Measurements from ENCODE around the gene IVD.
"Not testable (repeated sequence)": the region's sequence is repeated elsewhere in the genome, so short reads cannot be mapped to it uniquely, and the experiment has no call there.

The IVD gene

DNA sequence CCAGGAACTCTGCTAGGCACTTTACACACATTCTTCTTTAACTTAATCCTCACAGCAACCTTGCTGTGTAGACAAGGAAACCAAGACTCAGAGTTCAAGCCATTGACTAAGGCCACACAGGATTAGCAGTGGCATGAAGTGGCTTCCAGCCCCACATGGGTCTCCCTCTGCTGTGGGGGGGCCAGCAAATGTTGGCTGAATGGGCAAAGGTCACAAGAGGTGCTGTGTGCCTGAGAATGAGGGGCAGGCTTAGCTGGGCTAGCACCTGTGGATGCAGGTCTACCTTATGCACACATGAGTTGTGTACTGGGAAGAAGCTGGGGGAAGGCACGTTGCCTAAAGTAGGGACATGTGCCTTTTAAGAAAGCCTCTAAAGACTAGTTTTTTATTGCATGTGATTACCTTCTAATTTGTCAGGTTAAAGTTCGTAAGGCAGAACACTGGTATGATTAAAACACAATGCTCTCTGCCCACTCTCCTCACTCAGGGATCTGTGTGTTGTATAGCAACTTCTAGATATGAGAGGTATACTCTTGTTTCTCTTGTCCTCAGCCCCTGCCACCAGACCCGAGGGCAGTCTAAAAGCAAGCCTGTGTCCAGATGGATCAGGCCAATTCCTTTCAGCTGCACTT lies 46.0 kb downstream of the IVD start:
- peak in 1 of 10 donors; percentile 30 for DNase-seq
- intact Hi-C loops (cut with DNase I): no loop called here

DNA sequence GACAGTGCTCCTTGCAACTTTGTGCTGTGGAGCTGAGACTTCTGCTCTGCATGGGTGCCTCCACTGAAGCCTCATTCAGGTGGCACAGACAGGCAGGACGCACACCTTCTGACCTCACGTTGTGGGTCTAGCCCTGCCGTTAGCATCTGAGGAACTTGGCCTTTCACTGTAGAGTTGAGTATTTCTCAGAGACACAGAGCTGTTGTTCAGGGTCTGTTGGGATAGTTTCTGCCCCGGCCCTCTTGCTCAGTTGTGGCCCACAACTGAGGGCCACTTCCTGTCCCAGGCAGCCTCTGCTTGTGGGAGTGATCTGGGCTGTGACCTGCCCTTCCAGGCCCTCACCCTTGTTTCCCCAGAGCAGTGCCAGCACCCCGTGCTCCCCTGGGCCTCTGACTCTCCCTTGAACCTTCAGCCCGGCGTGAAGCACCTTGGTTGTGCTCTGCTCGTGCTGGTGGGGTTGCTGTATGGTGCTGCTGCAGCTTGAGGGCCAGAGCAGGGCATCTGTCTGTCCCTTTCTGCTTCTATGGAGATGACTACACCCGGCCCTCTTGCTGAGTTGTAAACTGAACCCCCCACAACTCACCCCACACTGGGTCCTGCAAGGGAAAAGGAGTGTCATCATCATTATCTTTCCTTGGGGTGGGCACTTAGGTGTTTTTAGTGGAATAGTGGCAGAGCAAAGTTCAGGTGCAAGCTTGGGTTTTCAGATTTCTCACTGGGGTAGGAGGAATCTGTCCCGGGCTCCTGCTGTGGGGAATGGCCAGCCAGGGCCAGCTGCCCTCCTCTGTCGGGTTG lies 46.9 kb downstream of the IVD start:
- DNase-seq: peak in 1 of 10 donors; percentile 43
- intact Hi-C loops (cut with DNase I): no loop called here

DNA sequence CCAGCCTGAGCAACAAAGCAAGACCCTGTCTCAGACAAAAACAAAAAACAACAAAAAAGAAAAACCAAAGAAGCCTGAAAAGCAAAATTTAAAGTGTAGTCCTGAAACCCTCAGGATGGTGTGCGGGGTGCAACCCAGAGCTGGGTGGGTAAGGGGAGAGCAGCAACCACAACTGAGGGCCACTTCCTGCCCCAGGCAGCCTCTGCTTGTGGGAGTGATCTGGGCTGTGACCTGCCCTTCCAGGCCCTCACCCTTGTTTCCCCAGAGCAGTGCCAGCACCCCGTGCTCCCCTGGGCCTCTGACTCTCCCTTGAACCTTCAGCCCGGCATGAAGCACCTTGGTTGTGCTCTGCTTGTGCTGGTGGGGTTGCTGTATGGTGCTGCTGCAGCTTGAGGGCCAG lies 48.3 kb downstream of the IVD start:
- peak in 1 of 10 donors; percentile 16 for DNase-seq
- intact Hi-C loops (cut with DNase I): not testable (repeated sequence)

GRCh38 chr15:40454904-40455391 lies 49.4 kb downstream of the IVD start:
- intact Hi-C loops (cut with DNase I): no loop called here
- peak in 1 of 10 donors; percentile 66 for DNase-seq

DNA sequence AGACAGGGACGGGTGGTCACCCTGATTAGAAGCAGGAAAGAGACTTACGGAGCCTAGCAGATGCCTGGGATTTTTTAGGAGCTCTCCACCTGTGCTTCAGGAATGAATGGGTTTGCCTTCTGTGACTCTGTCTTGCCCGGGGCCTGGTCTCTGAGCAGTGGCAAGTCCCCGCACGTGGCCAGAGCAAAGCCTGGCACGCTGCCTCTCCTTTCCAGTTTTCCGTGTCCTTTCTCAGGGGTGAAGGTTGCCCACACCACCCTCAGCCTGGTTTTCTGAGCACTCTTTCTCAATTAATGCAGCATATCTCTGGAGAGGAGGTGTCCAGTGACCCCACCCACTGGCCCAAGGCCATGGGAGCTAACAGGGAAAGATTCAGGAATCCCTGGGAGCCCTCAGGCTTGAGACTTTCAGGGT lies 50.7 kb downstream of the IVD start:
- DNase-seq: peak in 3 of 10 donors; percentile 40 to 63 (median 45)

DNA sequence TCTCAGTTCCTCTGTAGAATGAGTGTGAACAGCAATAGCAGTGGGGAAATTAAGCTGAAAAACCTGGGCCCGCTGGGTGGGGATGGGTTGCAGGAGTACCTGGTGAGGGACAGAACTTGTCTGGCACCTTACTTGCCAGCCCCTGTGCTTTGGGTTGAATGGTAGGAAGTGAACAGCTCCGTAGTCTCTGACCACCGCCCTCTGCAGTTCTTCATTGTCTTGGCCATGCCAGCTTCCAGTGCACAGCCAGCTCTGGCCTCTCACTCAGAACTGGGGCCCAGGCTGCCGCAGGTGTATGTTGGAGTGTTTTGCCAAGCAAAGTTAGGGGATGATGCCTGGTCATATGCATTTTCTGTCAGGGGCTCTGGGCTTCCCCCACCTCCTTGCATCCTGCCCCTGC lies 51.1 kb downstream of the IVD start:
- intact Hi-C loops (cut with DNase I): no loop called here
- peak in 3 of 10 donors; percentile 30 to 71 (median 40) for DNase-seq

More for the DNA sequence above, 50.7 kb downstream of the IVD start:
- intact Hi-C loops (cut with DNase I): no loop called here

GRCh38 chr15:40458495-40459371 lies 53.1 kb downstream of the IVD start:
- DNase-seq: peak in 3 of 10 donors; percentile 67 to 86 (median 67)

GRCh38 chr15:40459391-40460015 lies 53.9 kb downstream of the IVD start:
- intact Hi-C loops (cut with DNase I): no loop called here
- peak in 3 of 10 donors; percentile 5 to 76 (median 42) for DNase-seq

More at GRCh38 chr15:40458495-40459371, 53.1 kb downstream of the IVD start:
- intact Hi-C loops (cut with DNase I): no loop called here

GRCh38 chr15:40460404-40460803 lies 54.8 kb downstream of the IVD start:
- DNase-seq: no peak
- intact Hi-C loops (cut with DNase I): no loop called here

DNA sequence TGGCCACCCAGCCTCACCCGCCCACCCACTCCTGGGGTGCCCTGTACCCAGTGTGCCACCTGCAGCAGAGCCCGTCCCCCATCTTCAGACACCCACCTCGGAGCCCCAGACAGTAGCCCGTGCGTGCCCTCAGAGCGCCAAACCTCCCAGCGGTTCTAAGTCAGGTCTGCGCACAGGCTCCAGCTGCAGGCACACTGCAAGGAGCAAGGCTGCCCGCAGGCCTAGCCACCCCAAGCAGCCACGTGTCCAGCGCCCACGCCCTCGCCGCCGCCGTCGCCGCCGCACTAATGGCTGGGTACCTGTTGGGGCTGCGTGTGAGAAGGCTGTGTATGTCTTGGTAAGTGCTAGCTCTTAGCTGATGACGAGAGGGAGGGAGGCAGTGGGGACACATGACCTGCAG lies 56.4 kb downstream of the IVD start:
- DNase-seq: peak in 1 of 10 donors; percentile 55
- intact Hi-C loops (cut with DNase I): no loop called here

DNA sequence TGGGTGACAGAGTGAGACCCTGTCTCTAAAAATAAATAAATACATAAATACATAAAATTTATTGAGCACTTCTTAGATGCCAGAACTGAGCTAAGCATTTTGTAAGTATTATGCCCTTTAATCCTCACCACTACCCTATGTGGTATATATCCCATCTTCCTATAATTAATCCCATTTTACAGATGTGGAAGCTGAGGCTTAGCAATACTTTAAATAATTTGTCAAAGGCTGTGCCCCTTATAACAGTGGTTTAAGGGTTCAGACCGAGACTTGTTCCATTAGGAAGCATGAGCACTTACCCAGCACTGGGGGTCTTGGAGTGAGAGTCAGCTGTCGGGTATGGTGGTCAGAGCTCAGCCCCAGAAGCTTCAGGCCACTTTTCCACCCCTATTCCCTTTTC lies 57.7 kb downstream of the IVD start:
- intact Hi-C loops (cut with DNase I): no loop called here

DNA sequence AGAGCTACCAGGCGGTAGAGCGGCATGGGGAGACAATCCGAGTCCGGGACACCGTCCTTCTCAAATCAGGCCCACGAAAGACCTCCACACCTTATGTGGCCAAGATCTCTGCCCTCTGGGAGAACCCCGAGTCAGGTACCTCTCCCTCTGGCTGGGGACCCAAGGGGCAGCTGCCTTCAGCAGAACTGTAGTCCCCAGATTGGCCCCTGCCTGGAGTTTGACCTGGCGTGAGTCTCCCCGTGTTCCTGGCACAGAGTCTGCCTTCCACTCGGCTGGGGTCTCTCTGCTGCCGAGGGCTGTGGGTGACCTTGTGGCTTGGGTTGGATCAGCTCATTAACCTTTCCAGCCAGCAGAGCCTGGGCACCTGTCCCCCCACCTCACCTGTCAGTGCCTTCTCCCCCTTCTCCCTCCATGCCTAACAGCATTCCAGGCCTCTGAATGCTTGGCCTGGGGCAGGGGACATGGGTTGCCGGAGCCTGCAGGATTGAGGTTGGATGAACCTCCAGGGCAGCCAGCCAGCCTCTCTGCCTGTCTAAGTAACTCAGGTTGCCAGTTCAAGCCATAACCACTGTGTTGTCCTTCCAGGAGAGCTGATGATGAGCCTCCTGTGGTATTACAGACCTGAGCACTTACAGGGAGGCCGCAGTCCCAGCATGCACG lies 58.4 kb downstream of the IVD start:
- intact Hi-C loops (cut with DNase I): no loop called here
- DNase-seq: peak in 1 of 10 donors; percentile 50

More for the DNA sequence above, 57.7 kb downstream of the IVD start:
- DNase-seq: no peak

DNA sequence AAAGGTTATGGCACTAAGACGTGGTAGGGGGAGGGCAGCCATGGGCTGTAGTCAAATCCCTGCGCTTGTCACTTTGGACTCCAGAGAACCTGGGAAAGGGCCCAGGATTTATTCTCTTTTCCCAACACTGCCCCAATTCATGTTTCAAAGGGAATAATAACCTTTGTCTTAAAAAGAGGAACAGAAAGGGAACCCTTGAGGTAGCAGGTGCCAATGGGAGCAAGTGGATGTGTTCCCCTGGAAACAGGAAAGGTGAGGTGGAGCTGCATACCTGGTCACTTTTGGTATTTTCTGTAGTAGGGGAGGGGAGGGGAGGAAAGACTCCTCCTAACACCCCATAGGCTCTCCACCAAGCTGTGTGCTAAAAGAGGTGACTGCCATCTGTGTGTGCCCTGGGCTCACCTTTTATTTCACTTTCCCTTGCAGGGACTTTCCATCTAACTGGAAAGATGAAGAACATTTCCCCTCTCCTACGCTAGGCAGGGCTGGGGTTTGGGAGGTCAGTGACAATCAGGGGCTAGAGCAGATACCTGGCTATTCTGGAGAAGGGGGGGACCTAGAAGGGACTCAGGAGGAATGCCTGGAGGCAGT lies 59.1 kb downstream of the IVD start:
- intact Hi-C loops (cut with DNase I): no loop called here
- no peak for DNase-seq

DNA sequence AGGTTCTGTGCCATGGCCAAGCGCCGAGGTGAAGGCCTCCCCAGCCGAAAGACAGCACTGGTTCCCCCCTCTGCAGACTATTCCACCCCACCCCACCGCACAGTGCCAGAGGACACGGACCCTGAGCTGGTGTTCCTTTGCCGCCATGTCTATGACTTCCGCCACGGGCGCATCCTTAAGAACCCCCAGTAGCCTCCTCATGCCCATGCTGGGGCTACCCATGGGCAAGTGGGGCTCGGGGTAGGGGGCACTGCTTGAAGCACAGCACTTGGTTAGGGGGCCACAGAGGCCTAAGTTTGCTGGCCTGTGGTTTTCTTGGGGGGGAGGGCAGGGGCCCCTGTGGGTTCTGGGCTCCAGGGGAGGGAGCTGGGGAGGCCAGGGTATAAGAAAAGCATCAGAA lies 60.3 kb downstream of the IVD start:
- intact Hi-C loops (cut with DNase I): no loop called here

GRCh38 chr15:40466426-40467260 lies 61.0 kb downstream of the IVD start:
- intact Hi-C loops (cut with DNase I): no loop called here
- peak in 1 of 10 donors; percentile 63 for DNase-seq

More for the DNA sequence above, 60.3 kb downstream of the IVD start:
- peak in 1 of 10 donors; percentile 60 for DNase-seq

DNA sequence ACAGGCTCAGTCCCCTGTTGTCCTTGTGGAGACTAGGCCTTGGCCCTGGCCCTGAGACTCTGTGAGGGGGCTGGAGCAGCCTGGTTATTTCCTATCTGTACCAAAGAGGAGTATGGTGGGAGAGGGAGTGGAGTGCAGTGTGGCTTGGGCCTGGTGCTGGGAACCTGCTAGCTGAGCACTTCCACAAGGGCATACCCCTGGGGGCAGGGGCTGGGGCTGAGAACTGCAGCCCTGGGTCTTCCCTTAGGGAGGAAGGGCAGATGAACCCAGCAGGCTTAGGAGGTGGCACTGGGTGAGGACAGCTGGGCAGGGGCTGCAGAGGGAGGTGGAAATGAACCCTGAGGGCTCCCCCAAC lies 61.6 kb downstream of the IVD start:
- intact Hi-C loops (cut with DNase I): no loop called here
- DNase-seq: no peak

GRCh38 chr15:40468898-40469331 lies 63.3 kb downstream of the IVD start:
- DNase-seq: peak in 1 of 10 donors; percentile 58
- intact Hi-C loops (cut with DNase I): no loop called here

DNA sequence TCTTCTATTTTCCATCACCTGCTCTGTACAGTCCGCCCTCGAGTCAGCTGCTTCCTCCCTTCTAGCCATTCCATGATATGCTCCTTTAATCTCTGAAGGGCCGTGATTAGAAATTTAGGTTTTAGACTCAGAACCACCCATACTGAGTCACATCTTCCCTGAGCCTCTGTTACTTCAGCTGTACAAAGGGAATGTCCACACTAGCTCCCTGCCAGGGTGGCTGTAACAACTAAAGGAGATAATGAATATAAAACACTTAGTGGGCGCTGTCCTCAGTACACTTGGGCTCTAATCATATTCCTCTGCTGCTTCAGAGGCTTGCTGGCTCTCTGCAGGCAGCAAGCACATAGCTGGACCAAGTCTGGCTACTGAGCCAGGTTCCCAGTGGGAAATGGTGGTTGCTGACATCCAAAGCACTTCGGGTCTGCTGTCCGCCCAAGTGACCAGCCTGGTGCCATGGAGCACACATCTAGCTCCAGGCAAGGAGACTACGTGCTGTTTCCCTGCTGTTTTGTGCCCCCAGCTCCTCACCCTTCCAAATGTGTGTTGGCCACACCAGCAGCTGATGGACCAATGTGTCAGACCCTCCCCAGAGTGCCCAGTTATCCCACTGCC lies 64.3 kb downstream of the IVD start:
- DNase-seq: peak in 1 of 10 donors; percentile 22
- intact Hi-C loops (cut with DNase I): loop anchor here (2.0 kb wide), 1 partner anchor 29 kb away; the partner anchor contains the start of gene BAHD1
